SK-N-MC (cell line): ENCODE measurements around the gene PKNOX2.

Experiments used
- DNase-seq: peaks from one replicate; pipeline ENCODE4 v3.0.0-alpha.2; 2011; ENCODE audit warnings: low read depth, low spot score
- H3K27ac ChIP-seq: fragments of 200-600 bp; sonication (generic); 2 replicates; pipeline ENCODE4 v1.5.1; 2016; ENCODE audit warnings: mixed run types
- H3K36me3 ChIP-seq: fragments of 200-600 bp; sonication (generic); 2 replicates; pipeline ENCODE4 v1.6.1; 2017; ENCODE audit warnings: antibody characterized with exemption, low read length, mixed read lengths; ENCODE audit not compliant: insufficient read depth
- H3K4me3 ChIP-seq: fragments of 200-600 bp; sonication (generic); 2 replicates; pipeline ENCODE4 v1.5.1; 2016
- H3K9ac ChIP-seq: fragments of 200-600 bp; sonication (generic); 2 replicates; pipeline ENCODE4 v1.8.0; 2017; ENCODE audit warnings: mixed run types, mixed read lengths; ENCODE audit not compliant: insufficient read length
- H3K9me3 ChIP-seq: fragments of 200-600 bp; sonication (generic); 2 replicates; pipeline ENCODE4 v1.6.1; 2017; ENCODE audit warnings: low read depth, mild to moderate bottlenecking, antibody characterized with exemption, low read length, moderate library complexity, mixed read lengths
- EZH2 ChIP-seq: fragments of 200-600 bp; sonication (generic); IDR thresholded peaks from one replicate; pipeline ENCODE4 v1.6.1; 2017; ENCODE audit warnings: antibody characterized with exemption
- FOXP2 ChIP-seq: optimal IDR thresholded peaks from 2 replicates; pipeline ENCODE3; 2011; ENCODE audit warnings: mild to moderate bottlenecking, moderate library complexity; ENCODE audit not compliant: insufficient read depth; ENCODE audit errors: extremely low read length, control extremely low read depth
- POLR2AphosphoS5 ChIP-seq: IDR thresholded peaks from 2 replicates; pipeline ENCODE4 v1.6.1; 2012; ENCODE audit warnings: mild to moderate bottlenecking, low read depth, low read length, borderline replicate concordance

PKNOX2 gene

GRCh38 chr11:125344846-125345420, 180.4 kb downstream of the PKNOX2 start:
- no peak for DNase-seq
- no peak overlapping the region for H3K27ac ChIP-seq

DNA sequence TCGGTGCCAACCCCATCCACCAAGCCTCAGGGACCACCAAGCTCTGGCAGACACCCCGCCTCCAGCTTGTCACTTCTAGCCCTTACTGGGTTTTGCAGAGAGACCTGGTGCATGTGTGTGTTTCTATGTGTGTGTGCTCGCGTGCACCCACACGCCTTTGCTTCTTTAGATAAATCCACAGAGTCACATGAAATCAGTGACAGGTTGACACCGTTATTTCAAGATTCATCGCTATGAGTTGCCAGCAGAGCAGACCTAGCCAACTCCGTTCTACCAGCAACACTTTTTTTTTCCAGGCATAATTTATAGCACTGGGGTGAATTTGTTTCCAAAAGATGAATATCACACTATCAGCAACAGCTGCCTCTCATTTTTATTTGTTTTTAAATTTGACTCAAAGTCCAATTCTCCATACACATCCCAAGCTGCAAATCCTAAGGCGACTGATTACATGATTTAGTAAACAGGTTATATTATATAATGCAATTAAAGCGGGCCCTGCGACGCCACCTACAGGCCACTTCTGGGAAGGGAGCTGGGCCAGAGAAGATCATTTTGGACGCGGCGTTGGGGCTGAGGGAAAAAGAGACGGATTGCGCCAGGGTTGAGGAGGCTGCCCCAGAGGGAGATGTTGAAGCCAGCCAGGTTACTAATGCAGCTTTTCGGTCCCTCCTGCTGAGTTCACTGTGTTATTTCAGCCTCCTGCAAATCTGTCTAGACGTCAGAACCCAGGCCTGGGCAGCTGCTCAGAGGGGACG, 181.0 kb downstream of the PKNOX2 start:
- H3K27ac ChIP-seq: no peak overlapping the region
- no peaks in the 10 kb centered on the region for H3K9me3 ChIP-seq
- DNase-seq: no peak
- H3K36me3 ChIP-seq: no peaks in the 10 kb centered on the region
- no peak for TF ChIP-seq POLR2AphosphoS5
- TF ChIP-seq FOXP2: no peak
- TF ChIP-seq EZH2: no peak
- no peak overlapping the region for H3K9ac ChIP-seq
- H3K4me3 ChIP-seq: no peak overlapping the region

More at GRCh38 chr11:125344846-125345420, 180.4 kb downstream of the PKNOX2 start:
- H3K9ac ChIP-seq: no peak overlapping the region
- H3K9me3 ChIP-seq: no peaks in the 10 kb centered on the region
- H3K36me3 ChIP-seq: no peaks in the 10 kb centered on the region
- H3K4me3 ChIP-seq: no peak overlapping the region
- no peak for TF ChIP-seq POLR2AphosphoS5
- TF ChIP-seq EZH2: no peak
- no peak for TF ChIP-seq FOXP2

- peak overlapping the region; percentile 12 for H3K9ac ChIP-seq
- no peak overlapping the region for H3K27ac ChIP-seq
- TF ChIP-seq FOXP2 (no peak), EZH2 (no peak), POLR2AphosphoS5 (no peak)
- H3K9me3 ChIP-seq: no peaks in the 10 kb centered on the region
- H3K4me3 ChIP-seq: no peak overlapping the region
- no peak for DNase-seq
- H3K36me3 ChIP-seq: no peaks in the 10 kb centered on the region
These were observed 181.6 kb downstream of the PKNOX2 start for GRCh38 chr11:125346179-125346530.

- TF ChIP-seq EZH2 (no peak), POLR2AphosphoS5 (no peak), FOXP2 (no peak)
- no peaks in the 10 kb centered on the region for H3K9me3 ChIP-seq
- no peak for DNase-seq
- H3K4me3 ChIP-seq: no peak overlapping the region
- peak overlapping the region; percentile 12 for H3K9ac ChIP-seq
- H3K36me3 ChIP-seq: no peaks in the 10 kb centered on the region
- no peak overlapping the region for H3K27ac ChIP-seq
These were observed 182.2 kb downstream of the PKNOX2 start for GRCh38 chr11:125346565-125347260.

- Histone ChIP-seq H3K4me3 (no peak overlapping the region), H3K27ac (no peak overlapping the region), H3K9ac (no peak overlapping the region), H3K9me3 (no peaks in the 10 kb centered on the region), H3K36me3 (no peaks in the 10 kb centered on the region)
- no peak for DNase-seq
- TF ChIP-seq EZH2 (no peak), POLR2AphosphoS5 (no peak), FOXP2 (no peak)
These were observed 182.7 kb downstream of the PKNOX2 start for GRCh38 chr11:125347261-125347585.

DNA sequence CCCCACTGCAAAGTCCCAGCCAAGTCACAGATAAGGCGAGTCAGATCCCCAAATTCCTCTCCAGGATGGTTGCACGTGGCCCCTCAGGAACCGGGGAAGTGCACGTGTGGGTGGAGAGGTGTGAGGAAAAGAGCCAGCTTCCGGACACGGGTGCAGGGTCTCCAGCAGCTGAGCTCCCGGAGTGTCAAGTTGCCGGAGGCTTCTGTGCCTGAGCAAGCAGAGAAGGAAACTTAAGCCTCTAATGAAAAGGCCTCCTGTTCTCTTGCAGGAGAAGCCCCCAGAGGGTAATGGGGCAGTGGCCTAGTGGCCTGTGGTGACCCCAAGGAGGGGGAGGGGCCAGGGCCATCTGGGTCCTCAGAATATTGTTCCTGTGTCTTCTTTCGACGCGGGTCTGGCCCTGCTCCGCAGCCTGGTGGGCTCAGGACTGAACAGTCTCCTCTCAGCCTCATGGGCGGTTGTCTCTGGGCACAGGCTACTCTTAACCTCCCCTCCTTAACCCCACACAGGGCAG, 183.6 kb downstream of the PKNOX2 start:
- Histone ChIP-seq H3K9me3 (no peaks in the 10 kb centered on the region), H3K27ac (no peak overlapping the region), H3K36me3 (no peaks in the 10 kb centered on the region), H3K4me3 (no peak overlapping the region), H3K9ac (no peak overlapping the region)
- no peak for DNase-seq
- no peak for TF ChIP-seq EZH2
- no peak for TF ChIP-seq FOXP2
- no peak for TF ChIP-seq POLR2AphosphoS5

DNA sequence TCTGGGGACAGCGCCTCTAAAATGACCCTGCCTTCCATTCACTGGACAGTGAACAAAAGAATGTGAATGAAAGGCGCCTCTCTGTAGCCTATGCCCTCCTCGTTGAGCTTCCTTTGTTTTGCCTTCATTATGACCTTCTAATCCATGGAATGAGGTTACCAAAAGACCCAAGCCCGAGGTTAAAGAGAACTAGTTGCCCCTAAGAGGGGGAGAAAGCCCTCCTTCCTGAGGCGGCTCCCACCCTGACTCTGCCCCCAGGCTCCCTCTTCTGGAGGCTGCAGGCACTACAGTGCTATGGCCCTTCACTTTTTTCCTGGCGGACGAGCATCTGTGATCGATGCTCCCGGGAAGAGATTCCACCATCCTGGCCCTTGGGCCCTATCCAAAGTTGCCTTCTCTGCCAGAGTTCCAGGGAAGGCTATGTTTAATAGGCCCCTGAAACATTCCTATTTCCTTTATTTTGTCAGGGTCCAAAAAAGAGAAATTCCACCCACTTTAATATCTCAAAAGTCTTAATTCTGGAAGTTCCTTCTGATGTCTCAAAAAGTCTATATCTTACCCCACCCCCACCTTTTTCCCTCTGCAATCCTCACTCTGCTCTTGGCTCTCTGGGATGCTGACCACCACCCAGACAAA, 184.2 kb downstream of the PKNOX2 start:
- Histone ChIP-seq H3K36me3 (no peaks in the 10 kb centered on the region), H3K9me3 (no peaks in the 10 kb centered on the region), H3K4me3 (no peak overlapping the region), H3K27ac (no peak overlapping the region), H3K9ac (no peak overlapping the region)
- TF ChIP-seq FOXP2 (no peak), EZH2 (no peak), POLR2AphosphoS5 (no peak)
- DNase-seq: no peak
